Suppressor macrophage (primary cell): ENCODE data around the gene UQCC5.
A peak's percentile ranks its signal among the peaks of the same experiment; 100 is the strongest.
"Not testable (repeated sequence)": the region's sequence is repeated elsewhere in the genome, so short reads cannot be mapped to it uniquely, and the experiment has no call there.

ENCODE experiments used
- DNase-seq, 4 experiments: peaks; one replicate each; pipeline ENCODE4 v3.0.0-alpha.2; 2020 to 2022

The UQCC5 gene

GRCh38 chr3:52523386-52524257, 12.8 kb upstream of the UQCC5 start:
- peak in 2 of 4 experiments; percentile 6 to 24 for DNase-seq

- DNase-seq: peak in 2 of 4 experiments; percentile 31 to 34
These were observed 12.1 kb upstream of the UQCC5 start for GRCh38 chr3:52524258-52524751.

- peak in 1 of 4 experiments; percentile 3 for DNase-seq
These were observed 11.4 kb upstream of the UQCC5 start for GRCh38 chr3:52524752-52525679.

- peak in 1 of 4 experiments; percentile 5 for DNase-seq
These were observed 10.5 kb upstream of the UQCC5 start for GRCh38 chr3:52525680-52526561.

- not testable (repeated sequence) for DNase-seq
These were observed 9.8 kb upstream of the UQCC5 start for GRCh38 chr3:52526671-52527038.

- DNase-seq: peak in 1 of 4 experiments; percentile 23
These were observed 9.2 kb upstream of the UQCC5 start for GRCh38 chr3:52527039-52527731.

- peak in 2 of 4 experiments; percentile 31 to 39 for DNase-seq
These were observed 8.4 kb upstream of the UQCC5 start for GRCh38 chr3:52527732-52528585.

GRCh38 chr3:52528586-52529375, 7.6 kb upstream of the UQCC5 start:
- DNase-seq: peak in 2 of 4 experiments; percentile 39 to 51

GRCh38 chr3:52529376-52530333, 6.8 kb upstream of the UQCC5 start:
- peak in 3 of 4 experiments; percentile 11 to 38 (median 36) for DNase-seq

GRCh38 chr3:52530918-52531826, 5.2 kb upstream of the UQCC5 start:
- peak in 1 of 4 experiments; percentile 34 for DNase-seq

GRCh38 chr3:52531860-52532516, 4.4 kb upstream of the UQCC5 start:
- DNase-seq: no peak

GRCh38 chr3:52532517-52532837, 3.9 kb upstream of the UQCC5 start:
- DNase-seq: peak; percentile 50 to 67 (median 62)

GRCh38 chr3:52532838-52533622, 3.4 kb upstream of the UQCC5 start:
- peak; percentile 22 to 55 (median 45) for DNase-seq

GRCh38 chr3:52533623-52534280, 2.7 kb upstream of the UQCC5 start, which contains the start of gene NT5DC2:
Gene NT5DC2 (minus strand): TSS chr3:52533857. CDS start chr3:52533737, 120 bp downstream.
- peak; percentile 80 to 92 (median 86) for DNase-seq
